HG02943 (cell line): Measurements from ENCODE around the gene ARHGEF28.

Source experiments
- ATAC-seq: cut with Tn5 transposase; IDR thresholded peaks from one replicate; pipeline ENCODE4 v1.9.1; 2021; ENCODE audit warnings: mild to moderate bottlenecking, low read depth, moderate library complexity; ENCODE audit not compliant: unreplicated experiment

ARHGEF28 gene

DNA sequence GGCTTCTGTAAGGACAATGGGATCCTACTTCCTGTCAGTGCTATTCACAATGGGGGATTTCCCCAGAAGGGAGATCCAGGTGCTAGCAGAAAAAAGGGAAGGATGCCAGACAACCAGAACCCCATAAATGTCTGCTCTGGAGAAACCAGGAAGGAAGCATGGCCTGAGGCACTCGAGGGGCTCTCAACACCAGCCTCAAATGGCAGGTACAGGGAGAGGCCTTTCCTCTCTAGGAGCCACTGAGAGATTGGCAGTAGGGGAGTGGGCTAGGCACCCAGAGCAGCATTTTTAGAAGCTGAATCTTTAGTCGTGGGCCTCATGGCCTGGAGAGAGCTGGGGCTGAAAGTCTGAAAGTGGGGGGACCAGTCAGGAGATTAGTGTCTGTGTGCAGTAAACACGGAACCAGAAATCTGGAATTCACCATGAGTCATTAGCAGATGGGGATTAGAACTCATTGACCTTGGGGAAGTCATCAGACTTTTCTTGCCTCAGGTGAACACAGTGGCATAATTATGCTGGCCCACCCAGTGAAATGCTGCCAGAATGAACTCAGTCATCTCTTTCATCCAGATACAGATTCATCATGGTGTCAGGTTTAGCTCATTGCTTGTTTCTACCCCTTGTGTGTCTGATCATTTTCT is 28.3 kb downstream of the ARHGEF28 start:
- no peak for ATAC-seq

DNA sequence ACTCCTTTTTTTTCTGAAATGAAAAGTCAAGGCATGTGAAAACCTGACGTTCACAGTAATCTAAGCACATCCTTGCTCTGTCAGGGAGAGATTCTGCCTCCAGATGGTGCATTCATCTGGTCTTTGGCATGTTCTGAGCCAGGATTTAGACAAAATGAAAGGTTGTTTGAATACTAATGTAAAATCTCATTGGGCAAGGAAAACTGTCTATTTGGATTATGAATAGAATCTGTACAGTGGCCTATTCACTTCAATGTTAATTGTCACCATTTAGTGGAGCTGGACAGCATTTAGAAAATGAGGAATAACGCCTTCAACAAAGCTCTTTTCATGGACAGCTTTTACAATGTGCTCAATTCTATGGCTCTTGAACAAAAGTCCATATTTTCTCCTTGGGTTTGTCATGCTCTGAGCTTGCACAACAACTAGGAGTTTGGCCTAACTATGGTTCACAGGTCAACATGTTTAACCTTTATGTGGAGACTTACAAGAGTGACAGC is 28.9 kb downstream of the ARHGEF28 start:
- ATAC-seq = no peak

DNA sequence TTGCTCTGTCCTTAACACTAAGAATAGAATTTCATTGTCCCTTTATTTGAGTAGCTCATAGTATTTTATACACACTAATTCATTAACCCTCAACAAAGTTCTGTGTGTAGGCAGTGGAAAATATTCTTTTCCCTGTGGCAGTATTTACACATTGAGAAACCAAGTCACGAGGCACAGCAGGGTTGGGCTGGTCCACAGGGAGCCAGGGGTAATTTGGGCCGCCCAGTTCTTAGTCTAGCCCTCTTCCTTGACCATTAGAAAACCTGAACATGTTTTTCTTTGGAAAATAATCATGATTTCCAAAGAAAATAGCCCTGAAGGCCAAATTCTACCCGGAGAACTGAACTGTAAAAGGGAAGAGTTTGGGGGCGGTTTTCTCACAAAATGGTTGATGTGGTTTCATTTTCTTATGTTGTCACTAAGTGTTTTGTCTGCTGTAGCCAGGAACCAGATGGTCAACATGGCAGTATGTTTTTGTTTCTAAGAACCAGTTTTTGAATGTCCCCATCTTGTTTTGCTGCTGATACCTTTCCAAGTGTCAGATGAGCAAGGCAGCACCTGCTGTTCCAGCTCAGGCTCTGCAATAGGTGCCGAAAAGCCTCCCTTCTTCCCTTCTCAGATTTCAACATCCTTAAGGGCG is 29.6 kb downstream of the ARHGEF28 start:
- no peak for ATAC-seq

DNA sequence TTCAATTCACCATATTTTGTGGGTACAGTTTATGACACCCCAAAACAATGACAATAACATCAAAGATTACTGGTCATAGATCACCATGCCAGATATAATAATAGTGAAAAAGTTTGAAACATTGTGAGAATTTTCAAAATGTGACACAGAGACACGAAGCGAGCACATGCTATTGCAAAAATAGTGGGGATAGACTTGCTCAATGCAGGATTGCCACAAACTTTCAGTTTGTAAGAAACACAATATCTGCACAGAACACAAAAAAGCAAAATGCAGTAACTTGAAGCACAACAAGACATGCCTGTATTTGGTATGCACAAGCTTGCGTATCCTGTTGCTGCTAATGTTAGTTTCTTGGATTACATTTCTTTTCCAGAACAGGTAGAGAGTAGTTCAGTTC is 35.8 kb downstream of the ARHGEF28 start:
- no peak for ATAC-seq

DNA sequence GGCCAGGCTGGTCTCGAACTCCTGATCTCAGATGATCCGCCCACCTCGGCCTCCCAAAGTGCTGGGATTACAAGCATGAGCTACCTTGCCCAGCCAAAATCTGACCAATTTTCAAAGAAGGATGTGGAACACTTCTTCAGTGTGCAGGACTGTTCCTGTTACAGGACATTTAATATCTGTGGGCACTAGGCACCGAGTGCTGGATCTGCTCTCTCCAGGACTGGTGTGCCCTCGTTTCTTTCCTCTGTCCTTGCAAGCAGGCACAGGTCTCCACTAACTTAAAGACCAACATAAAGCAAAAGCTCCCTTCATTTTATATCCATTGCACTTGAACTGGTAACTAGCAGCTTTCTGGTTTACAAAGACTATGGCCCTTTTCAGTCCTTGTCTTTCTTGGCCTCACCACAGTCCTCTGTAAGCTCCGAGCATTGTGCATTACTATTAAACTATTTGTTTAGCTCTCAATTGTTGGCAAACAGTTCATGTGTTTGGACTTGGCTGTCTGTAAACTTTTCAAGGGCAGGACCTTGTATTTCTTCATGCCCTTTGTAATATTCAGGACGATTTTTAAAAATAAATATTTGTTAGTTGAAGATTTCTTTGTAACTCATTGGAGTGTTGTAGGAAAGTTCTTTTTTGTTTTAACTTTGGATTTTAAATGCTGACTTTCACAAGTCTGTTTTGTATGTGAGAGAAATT is 37.3 kb downstream of the ARHGEF28 start:
- ATAC-seq = no peak

DNA sequence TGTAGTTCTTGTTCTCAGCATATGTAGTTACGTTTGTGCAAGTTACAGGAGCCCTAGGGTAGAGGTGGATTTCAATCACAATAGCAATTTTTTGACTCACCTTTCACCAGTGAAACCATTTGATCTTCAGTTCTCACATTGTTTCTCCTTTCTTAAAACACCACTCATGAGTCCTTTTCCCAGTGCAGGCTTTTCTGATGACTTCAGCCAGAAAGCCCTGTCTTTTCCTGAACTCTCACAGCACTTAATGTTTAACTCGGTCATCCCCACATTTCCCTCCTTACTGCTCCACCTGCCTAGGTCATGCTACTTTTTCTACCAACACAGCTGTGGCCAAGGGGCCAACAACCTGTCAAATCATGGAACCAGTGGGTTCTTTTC is 37.9 kb downstream of the ARHGEF28 start:
- ATAC-seq = no peak

DNA sequence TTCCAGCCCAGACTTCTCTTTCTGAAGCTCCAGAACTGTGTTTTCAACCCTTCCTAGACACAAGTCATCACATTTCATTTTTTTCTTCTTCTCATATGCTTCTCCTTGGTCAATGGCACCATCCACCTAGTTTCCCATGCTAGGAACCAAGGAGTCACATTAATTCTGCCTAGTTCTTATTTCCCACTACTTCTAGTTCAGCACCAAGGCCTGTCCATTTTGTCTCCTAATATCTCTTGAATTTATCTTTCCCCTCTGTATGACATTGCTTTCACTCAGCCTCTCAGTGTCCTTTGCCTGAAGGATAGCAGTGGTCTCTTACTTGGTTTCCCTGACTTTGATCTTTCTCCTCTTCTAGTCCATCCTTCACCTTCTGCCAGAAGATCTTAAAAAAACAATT is 38.8 kb downstream of the ARHGEF28 start:
- no peak for ATAC-seq

DNA sequence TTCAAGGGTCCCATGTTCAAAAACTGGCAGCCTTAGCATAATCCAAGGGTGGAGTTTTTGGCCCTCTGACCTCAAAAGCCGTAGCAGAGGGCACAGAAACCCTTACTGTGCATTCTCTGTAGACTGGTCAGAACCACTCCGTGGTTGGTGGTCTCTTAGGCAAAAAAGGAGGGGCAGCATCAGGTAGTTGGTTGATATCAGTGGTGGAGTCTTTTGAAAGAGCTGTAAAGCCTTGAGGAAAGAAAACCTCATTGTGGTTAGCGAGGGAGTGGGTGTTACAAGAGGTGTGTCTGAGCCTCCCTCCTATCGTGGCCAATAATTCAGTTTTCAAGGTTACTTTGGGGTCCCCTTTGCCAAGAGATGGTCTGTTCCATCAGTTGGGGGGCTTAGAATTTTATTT is 40.9 kb downstream of the ARHGEF28 start:
- ATAC-seq = no peak

DNA sequence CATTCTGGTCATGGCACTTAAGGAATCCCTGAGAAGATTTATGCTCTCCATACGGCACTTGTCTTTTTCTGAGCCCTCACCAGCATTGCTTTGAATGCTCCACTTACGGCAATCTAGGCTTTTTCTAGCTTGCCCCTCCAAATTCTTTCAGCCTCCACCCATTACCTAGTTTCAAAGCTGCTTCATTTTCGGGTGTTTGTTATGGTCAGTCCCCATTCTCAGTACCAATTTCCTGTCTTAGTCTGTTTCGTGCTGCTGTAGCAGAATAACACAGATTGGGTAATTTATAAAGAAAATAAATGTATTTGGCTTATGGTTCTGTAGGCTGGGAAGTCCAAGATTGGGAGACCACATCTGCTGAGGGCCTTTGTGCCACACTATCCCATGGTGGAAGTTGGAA is 42.0 kb downstream of the ARHGEF28 start:
- no peak for ATAC-seq

DNA sequence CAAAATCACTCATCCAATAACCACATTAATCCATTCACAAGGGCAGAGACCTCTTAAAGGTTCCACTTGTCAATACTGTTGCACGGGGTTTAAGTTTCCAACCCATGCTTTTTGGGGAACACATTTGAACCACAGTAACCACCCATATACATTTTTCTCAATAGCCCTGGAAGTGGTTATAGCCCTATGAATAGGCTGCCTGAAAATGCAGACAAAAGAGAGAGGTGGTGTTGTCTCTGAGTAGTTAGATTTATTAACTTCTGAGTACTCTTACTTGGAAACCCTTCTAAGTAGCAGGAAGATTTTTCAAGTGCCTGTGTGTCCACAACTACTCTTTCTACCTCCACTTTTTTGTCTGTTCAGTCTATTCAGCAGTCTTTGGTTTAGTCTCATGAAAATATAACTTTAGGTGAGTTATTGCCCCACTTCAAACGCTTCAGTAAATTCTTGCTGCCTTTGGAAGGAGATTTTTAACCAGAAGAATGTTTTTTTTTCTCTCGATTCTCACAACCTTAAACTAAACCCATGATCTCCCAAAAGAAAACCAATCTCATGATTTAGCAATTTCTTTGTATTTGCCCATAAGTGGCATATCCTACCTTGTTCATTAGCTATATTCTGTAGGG is 42.6 kb downstream of the ARHGEF28 start:
- no peak for ATAC-seq

DNA sequence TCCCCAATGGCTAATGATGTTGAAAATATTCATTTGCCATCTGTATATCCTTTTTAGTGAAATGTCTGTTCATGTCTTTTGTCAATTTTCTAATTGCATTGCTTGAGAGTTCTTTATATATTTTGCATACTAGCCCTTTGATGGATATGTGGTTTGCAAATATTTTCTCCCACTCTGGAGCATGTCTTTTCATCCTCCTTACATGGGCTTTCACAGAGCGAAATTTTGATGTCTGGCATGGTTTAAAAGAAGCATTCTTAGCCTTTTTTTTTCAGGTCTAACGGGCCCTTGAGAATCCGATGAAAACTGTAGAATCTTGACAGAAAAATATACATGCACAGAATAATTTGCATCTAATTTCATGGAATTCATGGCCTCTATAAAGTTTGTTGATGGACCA is 44.7 kb downstream of the ARHGEF28 start:
- no peak for ATAC-seq

DNA sequence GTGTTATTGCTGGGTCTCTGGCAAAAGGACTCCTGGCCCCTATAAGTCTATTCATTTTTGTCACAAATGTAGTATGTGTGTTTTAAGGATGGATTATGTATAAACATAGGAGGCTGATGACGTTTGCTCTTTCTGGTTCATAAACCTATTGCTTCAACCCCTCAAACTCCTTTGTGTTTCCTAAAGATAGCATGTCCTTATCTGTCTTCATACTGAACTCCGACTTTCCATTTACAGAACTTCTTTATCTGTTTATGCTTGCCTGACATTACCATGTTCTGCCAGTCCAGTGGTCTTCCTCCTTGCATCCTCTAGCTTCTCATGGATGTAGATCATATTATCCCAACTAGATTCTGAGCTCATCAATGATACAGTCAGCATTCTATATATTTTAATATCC is 46.1 kb downstream of the ARHGEF28 start:
- no peak for ATAC-seq

DNA sequence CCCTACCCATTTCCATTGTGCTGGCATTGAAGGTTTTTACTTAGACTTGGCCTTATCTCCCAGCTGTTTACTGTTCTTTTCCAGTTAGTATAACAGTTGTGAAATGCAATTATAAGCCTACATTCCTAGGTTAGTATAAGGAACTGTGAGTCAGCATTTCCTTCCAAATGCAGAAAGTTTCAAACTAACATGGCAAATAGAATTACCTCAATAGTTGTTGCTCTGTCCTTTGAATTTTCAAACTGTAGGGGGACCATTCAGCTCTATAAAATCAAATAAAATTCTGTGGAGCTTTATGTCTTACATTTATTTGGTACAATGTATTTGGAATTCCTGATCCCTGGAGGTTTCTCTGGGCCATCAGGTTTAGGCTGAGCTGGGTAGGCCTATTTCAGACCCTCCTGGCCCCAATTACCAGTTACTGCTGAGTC is 47.2 kb downstream of the ARHGEF28 start:
- no peak for ATAC-seq

DNA sequence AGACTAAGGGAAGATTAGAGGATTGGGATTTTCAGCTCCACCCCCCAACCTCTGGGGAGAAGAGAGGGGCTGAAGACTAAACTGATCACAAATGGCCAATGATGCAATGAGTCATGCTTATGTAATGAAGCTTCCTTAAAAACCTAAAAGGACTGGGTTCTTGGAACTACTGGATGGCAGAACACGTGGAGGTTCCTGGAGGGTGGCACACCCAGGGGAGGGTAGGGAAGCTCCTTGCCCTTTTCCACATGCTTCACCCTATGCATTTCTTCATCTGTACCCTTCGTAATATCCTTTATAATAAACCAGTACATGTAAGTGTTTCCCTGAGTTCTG is 48.6 kb downstream of the ARHGEF28 start:
- ATAC-seq = no peak

DNA sequence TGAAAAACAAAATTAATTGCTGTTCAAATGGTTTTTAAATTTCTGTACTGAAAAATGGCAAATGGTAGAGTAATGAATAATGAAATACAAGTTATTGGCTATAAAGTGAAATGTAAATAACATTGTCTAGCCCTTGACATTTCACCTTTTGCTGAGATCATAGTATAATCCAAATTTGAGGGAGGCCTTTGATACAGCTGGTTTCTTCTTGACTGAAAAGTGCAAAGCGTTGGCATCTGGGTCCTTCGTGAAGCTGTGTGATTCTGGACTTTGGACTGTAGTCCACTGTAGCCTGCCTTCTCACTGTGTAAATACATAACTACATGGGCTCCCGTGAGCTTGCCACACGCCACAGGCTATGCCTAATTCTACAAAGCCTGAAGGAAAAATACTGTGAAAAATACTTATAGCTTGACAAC is 52.3 kb downstream of the ARHGEF28 start:
- no peak for ATAC-seq

DNA sequence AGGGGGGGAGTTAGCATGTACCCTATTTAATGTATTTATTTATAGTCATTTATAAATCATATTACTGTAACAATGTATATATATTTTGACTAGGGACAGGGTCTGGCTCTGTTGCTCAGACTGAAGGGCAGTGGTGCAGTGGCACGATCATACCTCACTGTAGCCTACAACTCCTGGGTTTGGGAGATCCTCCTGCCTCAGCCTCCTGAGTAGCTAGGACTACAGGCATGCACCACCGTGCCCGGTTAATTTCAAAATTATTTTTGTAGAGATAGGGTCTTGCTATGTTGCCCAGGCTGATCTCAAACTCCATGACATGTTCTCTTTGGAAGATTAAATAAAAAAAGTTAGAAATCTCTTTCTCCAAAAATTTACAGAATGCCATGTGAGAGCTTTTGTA is 52.8 kb downstream of the ARHGEF28 start:
- no peak for ATAC-seq

DNA sequence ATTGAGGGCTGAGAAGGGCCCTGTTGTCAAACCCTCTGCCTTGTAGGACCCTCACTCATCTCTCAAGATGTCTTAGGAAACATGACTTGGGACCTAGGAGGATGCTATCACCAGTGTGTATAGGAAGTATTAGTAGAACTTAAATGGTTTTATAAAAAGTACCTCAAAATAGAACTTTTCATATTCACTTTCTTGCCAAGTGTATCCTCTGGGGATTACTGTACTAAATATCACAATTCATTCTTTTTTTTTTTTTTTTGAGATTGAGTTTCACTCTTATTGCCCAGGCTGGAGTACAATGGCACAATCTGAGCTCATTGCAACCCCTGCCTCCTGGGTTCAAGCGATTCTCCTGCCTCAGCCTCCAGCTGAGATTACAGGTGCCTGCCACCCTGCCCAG is 56.2 kb downstream of the ARHGEF28 start:
- ATAC-seq = no peak

DNA sequence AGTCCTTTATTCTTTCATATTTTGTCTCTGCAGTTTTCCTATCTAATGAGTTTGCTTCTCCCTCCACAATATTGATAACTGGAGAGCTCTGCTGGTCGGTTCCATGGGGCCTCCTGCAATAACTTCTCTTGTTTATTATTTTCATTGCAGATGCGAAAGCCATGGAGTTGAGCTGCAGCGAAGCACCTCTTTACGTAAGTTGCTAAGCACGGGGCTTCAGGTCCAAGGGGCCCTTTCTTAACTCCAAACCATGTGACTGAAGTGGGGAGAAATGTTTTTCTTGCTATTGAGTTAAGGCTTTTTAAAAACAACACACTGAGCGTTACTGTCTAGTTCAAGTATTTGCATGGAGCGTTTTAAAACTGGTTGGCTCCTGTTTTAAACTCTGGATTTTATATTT is 58.7 kb downstream of the ARHGEF28 start:
- no peak for ATAC-seq

DNA sequence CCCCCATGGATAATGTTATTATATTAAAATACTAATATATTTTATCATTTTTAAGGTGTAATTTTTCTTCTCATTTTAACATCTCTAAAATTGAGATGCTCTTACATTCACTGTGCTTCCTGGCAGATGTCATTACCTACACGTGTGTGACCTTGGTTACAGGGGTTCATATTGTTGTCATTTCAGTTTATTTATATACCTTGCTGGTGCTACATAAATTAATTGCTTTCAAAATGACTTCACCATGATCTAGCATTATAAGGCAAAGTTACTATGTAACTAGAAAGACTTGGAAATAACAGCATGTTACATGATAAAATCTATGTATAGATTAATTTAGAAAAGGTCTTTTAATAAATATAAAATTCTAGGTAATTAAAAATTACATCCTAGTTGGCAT is 60.9 kb downstream of the ARHGEF28 start:
- ATAC-seq = no peak

DNA sequence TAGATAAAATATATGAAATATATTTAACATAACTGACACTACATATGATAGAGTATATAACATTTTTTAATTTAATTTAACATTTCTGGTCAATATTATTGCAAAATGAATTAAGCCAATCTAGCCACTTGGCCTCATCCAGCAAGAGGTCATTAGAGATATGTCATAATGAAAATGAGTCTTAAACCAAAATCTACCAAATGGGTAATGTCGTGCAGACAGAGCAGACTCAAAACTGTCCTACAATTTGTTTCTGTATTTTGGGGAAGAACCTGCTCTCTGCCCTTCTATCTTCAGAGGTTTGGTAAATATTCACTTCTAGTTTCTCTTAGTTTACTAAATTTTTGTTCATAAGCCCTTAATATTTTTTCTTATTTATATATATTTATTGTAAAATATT is 61.4 kb downstream of the ARHGEF28 start:
- ATAC-seq = no peak

DNA sequence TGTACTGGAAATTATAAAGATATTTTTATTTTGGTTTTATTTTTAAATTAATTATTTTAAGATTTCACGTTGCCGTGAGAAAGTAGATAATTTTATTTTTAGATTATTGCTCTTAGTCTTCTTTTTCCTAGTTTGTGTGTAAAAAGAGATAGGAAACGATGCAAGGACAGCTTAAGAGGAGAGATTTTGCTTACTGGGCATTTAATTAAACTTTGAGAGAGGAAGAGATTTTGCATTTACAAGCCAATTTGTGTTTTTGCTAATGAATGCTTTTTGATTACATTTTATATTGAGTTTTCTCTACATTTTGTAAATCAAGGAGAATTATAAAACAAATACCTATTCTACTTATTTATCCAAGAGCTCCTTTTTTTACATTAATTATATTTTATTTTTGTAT is 64.0 kb downstream of the ARHGEF28 start:
- no peak for ATAC-seq
